GM12875 (cell line): ENCODE results near the gene EDNRA.

Experiments used
- H3K4me3 ChIP-seq: one replicate; pipeline ENCODE4 v1.5.1; 2011; ENCODE audit warnings: low read depth, low read length, control low read depth
- TF ChIP-seq, protein P1 (sequence below): IDR thresholded peaks from 2 replicates; pipeline ENCODE4 v1.5.1; 2011; ENCODE audit warnings: low read depth, mild to moderate bottlenecking, control low read depth, inconsistent platforms, low read length, moderate library complexity, borderline replicate concordance; ENCODE audit not compliant: insufficient read depth

Gene EDNRA

DNA sequence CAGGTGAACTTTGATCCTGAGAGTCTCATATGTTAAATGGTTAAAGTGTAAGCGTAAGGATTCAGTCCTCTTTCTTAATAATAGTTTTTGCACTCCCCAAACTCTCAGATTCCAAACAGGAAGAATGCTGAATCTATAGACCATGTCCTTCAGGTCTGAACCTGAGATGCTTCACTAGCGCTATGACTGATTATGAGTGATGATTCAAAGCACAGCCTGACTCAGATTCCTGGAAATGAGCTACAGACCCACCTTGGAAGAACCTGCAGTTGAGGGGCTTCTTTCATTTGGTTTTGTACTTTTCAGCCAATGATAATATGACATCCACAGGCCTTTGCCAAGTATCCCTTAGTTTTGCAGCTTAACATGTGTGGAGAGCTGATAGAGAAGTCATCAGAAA, 1.4 kb downstream of the EDNRA start:
- TF ChIP-seq, protein P1, sequence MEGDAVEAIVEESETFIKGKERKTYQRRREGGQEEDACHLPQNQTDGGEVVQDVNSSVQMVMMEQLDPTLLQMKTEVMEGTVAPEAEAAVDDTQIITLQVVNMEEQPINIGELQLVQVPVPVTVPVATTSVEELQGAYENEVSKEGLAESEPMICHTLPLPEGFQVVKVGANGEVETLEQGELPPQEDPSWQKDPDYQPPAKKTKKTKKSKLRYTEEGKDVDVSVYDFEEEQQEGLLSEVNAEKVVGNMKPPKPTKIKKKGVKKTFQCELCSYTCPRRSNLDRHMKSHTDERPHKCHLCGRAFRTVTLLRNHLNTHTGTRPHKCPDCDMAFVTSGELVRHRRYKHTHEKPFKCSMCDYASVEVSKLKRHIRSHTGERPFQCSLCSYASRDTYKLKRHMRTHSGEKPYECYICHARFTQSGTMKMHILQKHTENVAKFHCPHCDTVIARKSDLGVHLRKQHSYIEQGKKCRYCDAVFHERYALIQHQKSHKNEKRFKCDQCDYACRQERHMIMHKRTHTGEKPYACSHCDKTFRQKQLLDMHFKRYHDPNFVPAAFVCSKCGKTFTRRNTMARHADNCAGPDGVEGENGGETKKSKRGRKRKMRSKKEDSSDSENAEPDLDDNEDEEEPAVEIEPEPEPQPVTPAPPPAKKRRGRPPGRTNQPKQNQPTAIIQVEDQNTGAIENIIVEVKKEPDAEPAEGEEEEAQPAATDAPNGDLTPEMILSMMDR = no peak
- H3K4me3 ChIP-seq = no peak overlapping the region

DNA sequence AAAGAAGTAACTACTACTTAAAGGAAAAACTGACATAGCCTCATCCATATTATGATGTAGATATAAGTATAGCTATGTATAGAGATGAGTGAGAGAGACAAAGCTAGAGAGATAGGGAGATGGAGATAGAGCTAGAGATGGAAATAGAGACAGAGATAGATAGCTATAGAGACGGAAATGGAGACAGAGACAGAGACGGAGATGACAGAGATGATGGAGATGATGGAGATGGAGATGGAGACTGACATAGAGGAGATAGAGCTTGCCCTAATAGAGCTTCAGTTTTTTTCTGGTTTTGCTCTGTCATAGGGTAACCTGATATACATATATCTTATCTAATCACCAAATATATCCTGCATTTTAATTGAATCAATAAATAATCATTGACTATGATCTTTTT, 4.3 kb downstream of the EDNRA start:
- no peak overlapping the region for H3K4me3 ChIP-seq
- TF ChIP-seq, protein P1 = no peak

DNA sequence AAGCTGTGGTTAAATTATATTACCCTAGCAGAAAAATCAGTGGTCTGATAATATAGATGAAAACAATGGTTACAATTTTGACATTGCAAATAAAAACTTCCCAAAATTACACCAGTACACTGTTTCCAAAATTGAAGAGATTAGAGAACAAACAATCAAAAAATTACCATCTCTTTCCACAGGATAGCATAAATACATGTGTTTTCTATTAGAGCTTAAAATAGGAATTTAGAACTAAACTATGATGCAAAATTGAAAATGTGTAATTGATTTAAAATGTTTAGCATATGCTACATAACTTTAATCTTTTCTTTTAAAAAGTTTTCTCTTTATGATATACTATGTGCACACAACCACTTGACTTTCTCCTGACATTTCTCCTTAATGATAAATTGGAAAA, 6.7 kb downstream of the EDNRA start:
- TF ChIP-seq, protein P1 = no peak
- H3K4me3 ChIP-seq = no peak overlapping the region

DNA sequence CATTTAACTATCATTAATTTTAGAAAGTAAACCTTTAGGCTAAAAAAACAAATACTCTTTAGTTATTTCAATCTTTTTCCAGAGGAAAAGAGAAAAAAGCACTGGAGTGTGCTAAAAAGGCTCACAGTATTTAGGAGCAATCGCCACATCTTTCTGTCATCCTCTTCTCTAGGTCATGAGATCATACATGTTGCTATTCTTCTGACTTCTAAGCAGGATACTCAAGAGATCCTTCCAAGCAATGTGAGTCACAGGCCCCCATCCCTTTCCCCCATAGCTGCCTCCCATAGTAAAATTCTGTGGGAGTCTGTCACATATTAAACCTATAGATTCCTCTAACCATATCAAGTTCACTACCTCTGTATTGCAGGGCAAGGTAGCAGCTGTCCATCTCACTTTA, 7.7 kb downstream of the EDNRA start:
- TF ChIP-seq, protein P1 = no peak
- no peak overlapping the region for H3K4me3 ChIP-seq

DNA sequence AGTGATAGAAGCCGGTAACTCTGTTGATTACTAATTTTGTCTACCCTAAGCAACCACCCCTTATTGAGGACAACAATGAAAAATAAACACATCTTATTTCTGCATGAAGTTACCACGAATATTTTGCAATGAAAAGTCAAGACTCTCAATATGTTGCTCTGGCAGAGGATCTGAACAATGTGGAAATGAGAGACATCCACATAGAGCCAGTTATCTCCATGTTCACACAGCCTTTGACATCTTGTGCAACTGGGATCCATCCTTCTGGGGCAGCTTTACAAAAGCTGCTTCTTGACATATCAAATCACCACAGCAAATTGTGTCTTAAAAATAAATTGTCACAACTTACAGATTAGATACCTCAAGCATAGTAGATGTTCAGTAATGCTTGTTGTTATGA, 10.2 kb downstream of the EDNRA start:
- H3K4me3 ChIP-seq = no peak overlapping the region
- TF ChIP-seq, protein P1 = no peak

DNA sequence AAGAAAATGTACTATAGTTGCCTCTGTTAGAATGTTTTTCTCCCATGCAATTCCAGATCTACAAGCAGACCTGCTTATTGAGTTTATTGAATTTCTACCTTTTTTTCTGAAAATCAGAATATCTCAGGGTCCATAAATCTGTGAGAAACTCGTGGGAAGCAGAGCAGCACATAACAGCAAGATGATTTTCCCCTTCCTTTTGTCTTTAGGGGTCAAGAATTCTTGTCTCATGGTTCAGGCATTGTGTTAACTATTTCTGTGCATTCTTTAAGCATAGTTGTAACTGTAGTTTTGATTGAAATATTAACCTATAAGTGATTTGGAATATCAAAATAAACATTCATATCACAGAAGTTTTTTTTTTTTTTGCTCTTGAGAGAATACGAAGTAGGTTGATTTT, 11.4 kb downstream of the EDNRA start:
- TF ChIP-seq, protein P1 = no peak
- no peak overlapping the region for H3K4me3 ChIP-seq

DNA sequence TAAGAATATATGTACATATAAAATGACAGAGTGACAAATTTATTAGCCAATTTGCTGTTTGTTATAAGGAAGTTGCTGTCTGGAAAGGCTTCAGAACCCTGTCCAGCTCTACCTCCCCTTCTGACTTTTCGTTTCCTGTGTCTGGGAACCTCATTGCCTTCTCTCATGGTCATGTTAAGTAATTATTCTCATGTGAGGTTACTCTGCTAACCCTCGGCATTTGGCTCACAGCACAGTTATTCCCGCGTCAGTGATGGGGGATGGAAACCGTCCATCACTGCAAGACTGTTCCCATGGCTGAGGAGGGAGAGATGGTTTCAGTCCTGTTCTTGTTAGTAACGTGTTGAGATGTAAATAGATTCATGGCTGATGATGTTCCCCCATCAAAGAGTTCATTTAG, 11.9 kb downstream of the EDNRA start:
- TF ChIP-seq, protein P1 = no peak
- H3K4me3 ChIP-seq = no peak overlapping the region
